Uterus (tissue), 4 donors: ENCODE measurements around the gene SOX15. TPM values are rescaled to one million over a fixed set of nuclear protein-coding genes. Genes with fewer than 3 reads are reported as not detected.

Source experiments
- DNase-seq, 2 donors: peaks; one replicate each; pipeline ENCODE4 v3.0.0-alpha.2; 2019 to 2020
- H3K27ac ChIP-seq, 2 donors: fragments of 200-600 bp; sonication (generic); 1 replicate in 1 of 2; 2 replicates in 1 of 2; pipeline ENCODE4 v1.5.1; 2016 to 2018
- H3K27me3 ChIP-seq, 2 donors: fragments of 200-600 bp; sonication (generic); one replicate each; pipeline ENCODE4 v1.5.1; 2018 to 2019; ENCODE audit warnings: control low read depth in 1 of 2
- H3K36me3 ChIP-seq, 2 donors: fragments of 200-600 bp; sonication (generic); one replicate each; pipeline ENCODE4 v1.5.1; 2019; ENCODE audit warnings: control low read depth in 1 of 2
- H3K4me1 ChIP-seq, 2 donors: fragments of 200-600 bp; sonication (generic); one replicate each; pipeline ENCODE4 v1.5.1; 2018 to 2019; ENCODE audit warnings: control low read depth in 1 of 2
- H3K4me3 ChIP-seq, 2 donors: fragments of 200-600 bp; sonication (generic); 1 replicate in 1 of 2; 2 replicates in 1 of 2; pipeline ENCODE4 v1.5.1; 2018 to 2019; ENCODE audit warnings: mild to moderate bottlenecking in 1 of 2
- H3K9me3 ChIP-seq, 2 donors: fragments of 200-600 bp; sonication (generic); one replicate each; pipeline ENCODE4 v1.5.1; 2019; ENCODE audit warnings: control low read depth in 1 of 2
- POLR2A ChIP-seq, 2 donors: fragments of 450-650 bp; IDR thresholded peaks; one replicate each; pipeline ENCODE4 v1.6.1; 2016; ENCODE audit warnings: antibody characterized with exemption in 2 of 2, mild to moderate bottlenecking in 1 of 2, moderate library complexity in 1 of 2
- intact Hi-C: fragments of 100-400 bp; cut with DNase I; formaldehyde crosslinking; loops from one replicate; pipeline ENCODE4 v1.15.1; 2023; ENCODE audit warnings: low total_unique reads
- total RNA-seq, 4 donors: library from RNA; depleted of rRNA in 3 of 4; stranded (reverse); fragments of >200 nt in 3 of 4; gene quantifications; one replicate each; pipeline versions ENCODE4 v1.1.0 to v1.2.4, GENCODE V29; 2014 to 2023
- TF ChIP-seq, protein P1 (sequence below), 4 experiments: fragments of 200-600 bp in 2 of 4; fragments of 450-650 bp in 2 of 4; sonication (generic) in 2 of 4; IDR thresholded peaks; one replicate each; pipeline ENCODE4 v1.5.1; 2016 to 2019; ENCODE audit warnings: antibody characterized with exemption in 4 of 4, mild to moderate bottlenecking in 2 of 4, moderate library complexity in 1 of 4
- donor health status: DM: yes; HTN: yes; CAD: no.

The SOX15 gene
- total RNA-seq, 4 donors from 2014 or later = 1.0 to 7.3 (median 1.1) TPM; not detected in 1

DNA sequence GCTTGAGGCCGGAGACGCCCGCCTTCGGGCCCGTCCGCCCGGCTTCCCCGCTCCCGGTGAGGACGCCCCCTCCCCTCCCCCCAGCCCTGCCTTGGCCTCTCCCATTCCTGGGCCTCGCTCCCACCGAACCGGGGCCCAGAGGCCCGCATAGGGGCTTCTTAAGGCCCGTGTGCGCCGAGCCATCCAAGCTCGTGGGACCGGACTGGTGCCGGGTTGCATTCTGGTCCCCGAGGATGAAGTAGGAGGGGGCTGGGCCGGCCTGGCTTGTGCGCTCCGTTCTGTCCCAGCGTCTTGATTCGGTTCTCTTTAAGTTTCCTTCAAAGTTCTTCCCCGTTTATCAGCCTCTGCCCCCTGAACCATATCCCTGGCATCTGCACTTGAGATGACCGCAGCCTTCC, 27.7 kb downstream of the SOX15 start:
- Histone ChIP-seq H3K27ac (peak overlapping the region; percentile 92 to 98), H3K36me3 (no peaks in the 10 kb centered on the region), H3K27me3 (no peaks in the 10 kb centered on the region), H3K4me1 (peaks cover 29 to 42% of the 10 kb centered on the region in 2 donors), H3K9me3 (no peaks in the 10 kb centered on the region), H3K4me3 (peak overlapping the region; percentile 72 to 79)
- DNase-seq = no peak
- intact Hi-C loops = no loop called here
- TF ChIP-seq, protein P1, sequence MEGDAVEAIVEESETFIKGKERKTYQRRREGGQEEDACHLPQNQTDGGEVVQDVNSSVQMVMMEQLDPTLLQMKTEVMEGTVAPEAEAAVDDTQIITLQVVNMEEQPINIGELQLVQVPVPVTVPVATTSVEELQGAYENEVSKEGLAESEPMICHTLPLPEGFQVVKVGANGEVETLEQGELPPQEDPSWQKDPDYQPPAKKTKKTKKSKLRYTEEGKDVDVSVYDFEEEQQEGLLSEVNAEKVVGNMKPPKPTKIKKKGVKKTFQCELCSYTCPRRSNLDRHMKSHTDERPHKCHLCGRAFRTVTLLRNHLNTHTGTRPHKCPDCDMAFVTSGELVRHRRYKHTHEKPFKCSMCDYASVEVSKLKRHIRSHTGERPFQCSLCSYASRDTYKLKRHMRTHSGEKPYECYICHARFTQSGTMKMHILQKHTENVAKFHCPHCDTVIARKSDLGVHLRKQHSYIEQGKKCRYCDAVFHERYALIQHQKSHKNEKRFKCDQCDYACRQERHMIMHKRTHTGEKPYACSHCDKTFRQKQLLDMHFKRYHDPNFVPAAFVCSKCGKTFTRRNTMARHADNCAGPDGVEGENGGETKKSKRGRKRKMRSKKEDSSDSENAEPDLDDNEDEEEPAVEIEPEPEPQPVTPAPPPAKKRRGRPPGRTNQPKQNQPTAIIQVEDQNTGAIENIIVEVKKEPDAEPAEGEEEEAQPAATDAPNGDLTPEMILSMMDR (IDR thresholded peaks at IDR 0.05) = no peak
- TF ChIP-seq POLR2A (IDR thresholded peaks at IDR 0.05) = no peak

DNA sequence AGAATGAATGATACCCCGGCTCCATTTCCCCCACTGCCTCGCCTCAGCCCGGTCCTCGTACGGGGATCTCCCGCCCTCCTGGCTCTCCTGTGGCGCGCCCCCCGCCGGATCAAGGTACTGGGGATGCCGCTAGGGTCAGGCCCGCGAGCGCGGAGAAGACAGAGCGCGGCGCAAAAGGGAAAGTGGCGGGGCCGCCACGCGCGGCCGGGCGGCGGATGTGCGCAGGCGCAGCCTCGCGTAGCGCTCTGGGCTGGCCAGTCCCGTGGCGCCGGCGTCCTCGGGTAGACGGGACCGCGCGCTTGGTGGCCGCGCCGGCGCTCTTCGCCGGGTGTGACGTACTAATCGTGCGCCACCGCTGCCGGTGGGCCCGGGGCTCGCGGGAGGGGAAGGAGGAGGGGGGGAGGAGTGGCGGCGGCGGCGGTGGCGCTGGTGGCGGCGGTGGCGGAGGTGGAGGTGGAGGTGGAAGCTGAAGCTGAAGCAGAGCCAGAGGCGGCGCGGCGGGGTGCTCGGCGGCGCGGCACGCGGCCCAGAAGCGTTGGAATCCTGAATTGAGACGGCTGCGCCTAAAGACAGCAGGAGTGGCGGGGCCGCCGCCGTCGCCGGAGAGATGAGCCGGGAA, 28.2 kb downstream of the SOX15 start, which contains the start of gene SENP3:
SENP3 (plus strand) TSS at position 331 of the 619 bp plus-strand sequence. CDS start 1,158 bp downstream, outside the sequence.
- TF ChIP-seq, protein P1 (IDR thresholded peaks at IDR 0.05) = peak in 2 of 4 experiments; percentile 36 to 48
- TF ChIP-seq POLR2A (IDR thresholded peaks at IDR 0.05) = peak; percentile 54 to 67
- H3K27me3 ChIP-seq = no peaks in the 10 kb centered on the region
- peaks cover 32 to 47% of the 10 kb centered on the region in 2 donors for H3K4me1 ChIP-seq
- H3K9me3 ChIP-seq = no peaks in the 10 kb centered on the region
- DNase-seq = peak; percentile 87 to 91
- no peaks in the 10 kb centered on the region for H3K36me3 ChIP-seq
- peak within 1 kb of the TSS; percentile 72 to 79 for H3K4me3 ChIP-seq
- peak within 1 kb of the TSS; percentile 92 to 98 for H3K27ac ChIP-seq
- intact Hi-C loops = loop anchor here (2.0 kb wide), 1 partner anchor 49 kb away; no protein-coding TSS in a partner anchor

DNA sequence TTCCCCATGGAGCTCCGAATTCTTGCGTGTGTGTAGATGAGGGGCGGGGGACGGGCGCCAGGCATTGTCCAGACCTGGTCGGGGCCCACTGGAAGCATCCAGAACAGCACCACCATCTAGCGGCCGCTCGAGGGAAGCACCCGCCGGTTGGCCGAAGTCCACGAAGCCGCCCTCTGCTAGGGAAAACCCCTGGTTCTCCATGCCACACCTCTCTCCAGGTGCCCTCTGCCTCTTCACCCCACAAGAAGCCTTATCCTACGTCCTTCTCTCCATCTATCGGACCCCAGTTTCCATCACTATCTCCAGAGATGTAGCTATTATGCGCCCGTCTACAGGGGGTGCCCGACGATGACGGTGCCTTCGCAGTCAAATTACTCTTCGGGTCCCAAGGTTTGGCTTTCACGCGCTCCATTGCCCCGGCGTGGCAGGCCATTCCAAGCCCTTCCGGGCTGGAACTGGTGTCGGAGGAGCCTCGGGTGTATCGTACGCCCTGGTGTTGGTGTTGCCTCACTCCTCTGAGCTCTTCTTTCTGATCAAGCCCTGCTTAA, 28.8 kb downstream of the SOX15 start:
- H3K9me3 ChIP-seq = no peaks in the 10 kb centered on the region
- no peaks in the 10 kb centered on the region for H3K36me3 ChIP-seq
- H3K4me1 ChIP-seq = peaks cover 32 to 48% of the 10 kb centered on the region in 2 donors
- no peaks in the 10 kb centered on the region for H3K27me3 ChIP-seq
- TF ChIP-seq, protein P1 (IDR thresholded peaks at IDR 0.05) = peak; percentile 88 to 97 (median 92)
- no peak for TF ChIP-seq POLR2A (IDR thresholded peaks at IDR 0.05)
- intact Hi-C loops = loop anchor here (2.0 kb wide), 1 partner anchor 48 kb away; no protein-coding TSS in a partner anchor
- peak overlapping the region; percentile 72 to 79 for H3K4me3 ChIP-seq
- DNase-seq = peak; percentile 93
- H3K27ac ChIP-seq = peak overlapping the region; percentile 92 to 98

DNA sequence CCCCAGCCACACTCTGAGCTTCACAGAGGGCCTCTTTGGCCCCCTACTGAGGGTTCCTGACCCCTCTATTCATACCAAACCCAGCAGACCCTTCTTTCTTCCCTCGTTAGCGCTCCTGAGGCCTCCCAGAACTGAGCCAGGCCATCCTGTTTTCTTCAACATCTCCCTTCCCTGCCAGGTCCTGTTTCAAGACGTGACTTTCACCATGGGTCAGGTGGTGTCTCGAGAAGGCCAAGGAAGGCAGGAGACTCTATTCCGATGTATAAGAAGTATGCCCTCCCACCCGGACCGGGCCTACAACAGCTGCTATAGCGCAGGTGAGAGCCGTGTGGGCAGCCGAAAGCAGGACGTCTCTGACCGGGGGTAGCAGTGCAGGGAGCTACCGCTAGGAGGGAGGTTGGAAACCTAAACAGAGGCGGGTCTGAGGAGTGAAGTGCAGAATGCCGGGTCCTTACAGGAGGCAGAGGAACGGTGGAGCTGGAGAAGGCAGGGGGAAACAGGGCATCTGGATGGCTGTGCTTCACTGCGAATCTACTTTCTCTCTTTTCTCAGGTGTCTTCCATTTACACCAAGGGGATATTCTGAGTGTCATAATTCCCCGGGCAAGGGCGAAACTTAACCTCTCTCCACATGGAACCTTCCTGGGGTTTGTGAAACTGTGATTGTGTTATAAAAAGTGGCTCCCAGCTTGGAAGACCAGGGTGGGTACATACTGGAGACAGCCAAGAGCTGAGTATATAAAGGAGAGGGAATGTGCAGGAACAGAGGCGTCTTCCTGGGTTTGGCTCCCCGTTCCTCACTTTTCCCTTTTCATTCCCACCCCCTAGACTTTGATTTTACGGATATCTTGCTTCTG, 29.5 kb downstream of the SOX15 start:
- Histone ChIP-seq H3K4me3 (peak overlapping the region; percentile 72 to 79), H3K9me3 (no peaks in the 10 kb centered on the region), H3K36me3 (no peaks in the 10 kb centered on the region), H3K27me3 (no peaks in the 10 kb centered on the region), H3K27ac (peak overlapping the region; percentile 92 to 98), H3K4me1 (peaks cover 32 to 48% of the 10 kb centered on the region in 2 donors)
- DNase-seq = peak; percentile 66 to 67
- TF ChIP-seq, protein P1 (IDR thresholded peaks at IDR 0.05) = peak in 3 of 4 experiments; percentile 43 to 55 (median 53)
- no peak for TF ChIP-seq POLR2A (IDR thresholded peaks at IDR 0.05)
- intact Hi-C loops = loop anchor here (2.0 kb wide), 1 partner anchor 48 kb away; no protein-coding TSS in a partner anchor
